ENCODE results near the gene C19orf38. TPM values are rescaled to one million over a fixed set of nuclear protein-coding genes. Genes with fewer than 3 reads are reported as not detected.
A peak's percentile ranks its signal among the peaks of the same experiment; 100 is the strongest.
"Not testable (repeated sequence)": the region's sequence is repeated elsewhere in the genome, so short reads cannot be mapped to it uniquely, and the experiment has no call there.

The C19orf38 gene
- total RNA-seq, 2 experiments from 2014 or later: 5.2 to 7.5 TPM

DNA sequence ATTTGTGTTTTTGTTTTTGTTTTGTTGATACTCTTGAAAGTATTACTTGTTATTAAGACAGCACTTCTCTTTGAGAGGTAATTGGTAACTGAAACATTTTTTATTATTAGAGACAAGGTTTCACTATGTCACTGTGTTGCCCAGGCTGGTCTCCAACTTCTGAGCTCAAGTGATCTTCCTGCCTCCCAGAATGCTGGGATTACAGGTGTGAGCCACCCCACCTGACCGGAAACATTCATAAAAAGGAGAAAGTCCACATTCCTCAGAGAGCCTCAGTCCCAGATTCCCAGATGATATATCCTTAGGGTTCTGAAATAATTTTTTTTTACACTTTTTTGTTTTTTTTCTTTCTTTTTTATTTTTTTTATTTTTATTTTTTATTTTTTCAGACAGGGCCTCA lies 25.8 kb downstream of the C19orf38 start:
- Histone ChIP-seq H3K9me2 (ENCODE audit: insufficient read depth, low read length) (no peaks in the 10 kb centered on the region), H3K36me3 (ENCODE audit: insufficient read depth, low read length) (peaks cover 17% of the 10 kb centered on the region), H3K4me1 (ENCODE audit: insufficient read depth, low read length, poor library complexity, severe bottlenecking) (peaks cover 61% of the 10 kb centered on the region), H4K20me1 (ENCODE audit: insufficient read depth, low read length) (no peaks in the 10 kb centered on the region), H2AFZ (ENCODE audit: low read length) (no peak overlapping the region), H3K9me3 (ENCODE audit: low read length) (no peaks in the 10 kb centered on the region), H3K79me2 (ENCODE audit: insufficient read depth, low read depth, low read length) (peaks cover 73% of the 10 kb centered on the region), H3K27ac (ENCODE audit: low read depth, low read length, poor library complexity, severe bottlenecking) (no peak overlapping the region), H3K4me2 (ENCODE audit: low read length) (peak overlapping the region; percentile 90), H3K4me3 (ENCODE audit: low read depth, low read length, poor library complexity, severe bottlenecking) (peak overlapping the region; percentile 2)
- no peak for TF ChIP-seq EZH2phosphoT487 (IDR thresholded peaks at IDR 0.05; ENCODE audit: borderline replicate concordance, low read depth, low read length)
- TF ChIP-seq, protein P1, sequence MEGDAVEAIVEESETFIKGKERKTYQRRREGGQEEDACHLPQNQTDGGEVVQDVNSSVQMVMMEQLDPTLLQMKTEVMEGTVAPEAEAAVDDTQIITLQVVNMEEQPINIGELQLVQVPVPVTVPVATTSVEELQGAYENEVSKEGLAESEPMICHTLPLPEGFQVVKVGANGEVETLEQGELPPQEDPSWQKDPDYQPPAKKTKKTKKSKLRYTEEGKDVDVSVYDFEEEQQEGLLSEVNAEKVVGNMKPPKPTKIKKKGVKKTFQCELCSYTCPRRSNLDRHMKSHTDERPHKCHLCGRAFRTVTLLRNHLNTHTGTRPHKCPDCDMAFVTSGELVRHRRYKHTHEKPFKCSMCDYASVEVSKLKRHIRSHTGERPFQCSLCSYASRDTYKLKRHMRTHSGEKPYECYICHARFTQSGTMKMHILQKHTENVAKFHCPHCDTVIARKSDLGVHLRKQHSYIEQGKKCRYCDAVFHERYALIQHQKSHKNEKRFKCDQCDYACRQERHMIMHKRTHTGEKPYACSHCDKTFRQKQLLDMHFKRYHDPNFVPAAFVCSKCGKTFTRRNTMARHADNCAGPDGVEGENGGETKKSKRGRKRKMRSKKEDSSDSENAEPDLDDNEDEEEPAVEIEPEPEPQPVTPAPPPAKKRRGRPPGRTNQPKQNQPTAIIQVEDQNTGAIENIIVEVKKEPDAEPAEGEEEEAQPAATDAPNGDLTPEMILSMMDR (conservative IDR thresholded peaks at IDR 0.05; ENCODE audit: low read length): no peak
- intact Hi-C loops (cut with micrococcal nuclease; ENCODE audit: unreplicated experiment): loop anchor here (10.0 kb wide), 1 partner anchor 309 kb away; the partner anchor contains the start of genes CDKN2D and KRI1
- CTCF ChIA-PET (ENCODE audit: unreplicated experiment): interaction anchor here (1.8 kb wide), 1 partner anchor 10 kb away, joined by 4 read pairs; no protein-coding TSS in a partner anchor
- POLR2A ChIA-PET: interaction anchor here (0.6 to 3.5 kb wide), 3 partner anchors 15 to 532 kb away, joined by 4 to 34 read pairs (median 6); no protein-coding TSS in a partner anchor
- BruUV-seq (replicated peaks): TSS peak; percentile 36
- DNase-seq (ENCODE audit: low spot score): no peak

DNA sequence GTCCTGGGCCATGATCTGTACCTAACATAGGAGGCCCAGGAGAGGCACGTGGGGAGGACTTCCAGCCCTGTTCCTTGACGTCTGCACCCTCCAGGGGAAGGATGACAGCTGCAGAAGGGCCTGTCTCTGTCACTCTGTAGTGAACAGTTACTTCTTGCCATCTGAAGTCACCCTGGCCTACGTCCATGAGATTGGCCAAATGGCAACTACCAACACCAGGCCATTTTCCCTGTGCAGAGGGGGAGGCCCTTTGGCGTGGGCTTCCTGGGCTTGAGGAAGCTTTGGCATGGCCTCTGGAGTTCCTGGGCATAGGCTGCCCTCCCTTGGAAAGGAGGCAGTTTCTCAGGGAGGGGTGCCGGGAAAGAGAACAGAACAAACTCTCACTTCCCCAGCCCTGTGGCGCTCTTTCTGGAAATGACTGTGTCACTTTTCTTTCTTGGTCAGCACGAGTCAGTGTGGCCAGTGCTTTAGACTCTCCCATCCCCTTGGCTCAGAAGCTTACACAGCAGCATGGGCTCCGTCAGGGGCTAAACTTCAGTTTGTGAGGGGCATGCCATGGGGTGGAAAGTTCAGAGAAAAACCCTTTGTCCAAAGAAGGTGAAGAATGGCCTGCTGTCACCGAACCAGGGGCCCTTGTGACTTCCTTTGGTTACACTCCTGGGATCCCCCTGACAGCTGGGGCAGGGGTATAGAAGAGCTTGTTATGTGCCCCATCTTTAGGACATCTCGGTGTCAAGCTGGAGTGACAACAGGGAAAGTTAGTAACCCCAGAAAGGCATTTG lies 28.4 kb downstream of the C19orf38 start:
- Histone ChIP-seq H2AFZ (ENCODE audit: low read length) (no peak overlapping the region), H3K79me2 (ENCODE audit: insufficient read depth, low read depth, low read length) (peaks cover 99% of the 10 kb centered on the region), H3K36me3 (ENCODE audit: insufficient read depth, low read length) (peaks cover 32% of the 10 kb centered on the region), H4K20me1 (ENCODE audit: insufficient read depth, low read length) (no peaks in the 10 kb centered on the region), H3K4me2 (ENCODE audit: low read length) (peak overlapping the region; percentile 17), H3K27ac (ENCODE audit: low read depth, low read length, poor library complexity, severe bottlenecking) (peak overlapping the region; percentile 45), H3K4me3 (ENCODE audit: low read depth, low read length, poor library complexity, severe bottlenecking) (no peak overlapping the region), H3K9me2 (ENCODE audit: insufficient read depth, low read length) (no peaks in the 10 kb centered on the region), H3K4me1 (ENCODE audit: insufficient read depth, low read length, poor library complexity, severe bottlenecking) (peaks cover 68% of the 10 kb centered on the region), H3K9me3 (ENCODE audit: low read length) (no peaks in the 10 kb centered on the region)
- no peak for DNase-seq (ENCODE audit: low spot score)
- ChIA-PET POLR2A (interaction anchor here (1.8 to 3.1 kb wide), 2 partner anchors 11 to 14 kb away, joined by 5 to 19 read pairs; no protein-coding TSS in a partner anchor), CTCF (ENCODE audit: unreplicated experiment) (no interaction called here)
- intact Hi-C loops (cut with micrococcal nuclease; ENCODE audit: unreplicated experiment): loop anchor here (10.0 kb wide), 1 partner anchor 312 kb away; the partner anchor contains the start of genes CDKN2D and KRI1
- TF ChIP-seq, protein P1 (conservative IDR thresholded peaks at IDR 0.05; ENCODE audit: low read length): no peak
- TF ChIP-seq EZH2phosphoT487 (IDR thresholded peaks at IDR 0.05; ENCODE audit: borderline replicate concordance, low read depth, low read length): no peak
- no TSS peak for BruUV-seq (replicated peaks)

DNA sequence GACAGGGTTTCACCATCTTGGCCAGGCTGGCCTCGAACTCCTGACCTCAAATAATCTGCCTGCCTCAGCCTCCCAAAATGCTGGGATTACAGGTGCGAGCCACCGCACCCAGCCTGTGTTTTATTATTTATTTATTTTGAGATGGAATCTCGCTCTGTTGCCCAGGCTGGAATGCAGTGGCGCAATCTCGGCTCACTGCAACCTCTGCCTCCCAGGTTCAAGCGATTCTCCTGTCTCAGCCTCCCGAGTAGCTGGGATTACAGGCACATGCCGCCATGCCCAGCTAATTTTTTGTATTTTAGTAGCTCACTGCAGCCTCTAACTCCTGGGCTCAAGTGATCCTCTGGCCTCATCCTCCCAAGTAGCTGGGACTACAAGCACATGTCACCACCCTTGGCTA lies 29.4 kb downstream of the C19orf38 start:
- H2AFZ ChIP-seq (ENCODE audit: low read length); DNase-seq (ENCODE audit: low spot score); H3K9me3 ChIP-seq (ENCODE audit: low read length); H4K20me1 ChIP-seq (ENCODE audit: insufficient read depth, low read length); CTCF ChIA-PET (ENCODE audit: unreplicated experiment); H3K9me2 ChIP-seq (ENCODE audit: insufficient read depth, low read length); BruUV-seq (replicated peaks): not testable (repeated sequence)
- H3K36me3 ChIP-seq (ENCODE audit: insufficient read depth, low read length): peaks cover 39% of the 10 kb centered on the region
- H3K27ac ChIP-seq (ENCODE audit: low read depth, low read length, poor library complexity, severe bottlenecking): peak overlapping the region; percentile 90
- POLR2A ChIA-PET: interaction anchor here (0.8 to 3.1 kb wide), 4 partner anchors 10 to 94 kb away, joined by 3 to 19 read pairs (median 4); partner anchors contain the start of gene TMED1
- H3K4me1 ChIP-seq (ENCODE audit: insufficient read depth, low read length, poor library complexity, severe bottlenecking): peaks cover 68% of the 10 kb centered on the region
- peaks cover 100% of the 10 kb centered on the region for H3K79me2 ChIP-seq (ENCODE audit: insufficient read depth, low read depth, low read length)
- peak overlapping the region; percentile 86 for H3K4me2 ChIP-seq (ENCODE audit: low read length)
- intact Hi-C loops (cut with micrococcal nuclease; ENCODE audit: unreplicated experiment): loop anchor here (10.0 kb wide), 1 partner anchor 313 kb away; the partner anchor contains the start of genes CDKN2D and KRI1
- peak overlapping the region; percentile 66 for H3K4me3 ChIP-seq (ENCODE audit: low read depth, low read length, poor library complexity, severe bottlenecking)

Measured in OCI-LY7 (cell line).